ENCODE data around the gene TRPM3. TPM values are rescaled to one million over a fixed set of nuclear protein-coding genes. Genes with fewer than 3 reads are reported as not detected.

The TRPM3 gene
- total and polyA plus RNA-seq, 2 donors: 0.14 to 4.6 TPM

DNA sequence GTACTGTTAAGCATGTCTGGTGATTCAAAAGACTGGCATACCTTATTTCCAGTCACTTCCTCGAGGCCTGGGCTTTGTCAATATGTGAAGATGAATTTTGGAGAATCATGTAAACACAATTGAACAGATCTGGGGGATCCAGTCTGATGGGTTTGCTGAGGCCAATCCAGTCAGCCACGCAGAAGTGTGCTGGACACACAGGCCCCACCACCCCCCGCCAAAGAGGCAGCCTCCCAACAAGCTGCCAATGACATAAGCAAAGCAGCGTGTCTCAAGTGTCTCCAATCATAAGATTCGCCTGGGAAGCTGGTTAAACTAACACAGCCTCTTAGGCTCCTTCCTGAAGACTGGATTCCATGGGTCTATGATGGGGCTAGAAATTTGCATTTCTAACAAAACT lies 514.1 kb downstream of the TRPM3 start:
- H3K9me3 ChIP-seq (ENCODE audit: control insufficient read depth in 2 of 2, insufficient read depth in 1 of 2, low read length in 1 of 2): no peaks in the 10 kb centered on the region
- H3K27ac ChIP-seq (ENCODE audit: low read depth in 1 of 2, low read length in 1 of 2): no peak overlapping the region
- no peaks in the 10 kb centered on the region for H3K36me3 ChIP-seq (ENCODE audit: control insufficient read depth in 2 of 2, insufficient read depth in 2 of 2, low read length in 1 of 2)
- H3K4me1 ChIP-seq (ENCODE audit: control insufficient read depth in 2 of 2, insufficient read depth in 2 of 2, low read length in 2 of 2): no peaks in the 10 kb centered on the region
- no peak overlapping the region for H3K4me3 ChIP-seq (ENCODE audit: low read length in 2 of 2)
- no peak for DNase-seq (ENCODE audit: low read depth in 6 of 9, low spot score in 9 of 9)
- whole genome bisulfite sequencing: 94% methylated on average over 5 of the region's 5 CpGs
- no peaks in the 10 kb centered on the region for H3K27me3 ChIP-seq (ENCODE audit: control insufficient read depth in 2 of 2, insufficient read depth in 1 of 2, low read length in 1 of 2)

DNA sequence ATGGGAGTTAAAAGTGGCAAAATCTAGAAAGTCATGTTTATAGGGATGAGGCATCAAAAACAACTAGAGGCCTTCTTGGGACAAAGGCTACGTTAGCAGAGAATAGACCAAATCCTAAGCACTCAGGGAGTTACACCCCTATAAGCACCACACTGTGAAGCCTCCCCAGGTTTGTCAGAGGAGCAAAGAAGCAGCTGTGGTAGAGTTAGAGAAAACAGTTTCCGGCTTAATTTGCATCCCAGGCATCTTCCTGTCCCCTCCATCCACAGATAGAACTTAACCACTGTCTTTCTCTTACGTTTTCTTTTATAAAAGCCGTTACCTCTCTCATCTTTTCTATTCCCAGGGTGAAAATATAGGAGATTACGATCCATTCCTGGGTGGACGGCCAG lies 518.4 kb downstream of the TRPM3 start:
- Histone ChIP-seq H3K4me3 (ENCODE audit: low read length in 2 of 2) (no peak overlapping the region), H3K4me1 (ENCODE audit: control insufficient read depth in 2 of 2, insufficient read depth in 2 of 2, low read length in 2 of 2) (peaks cover 0 to 2% of the 10 kb centered on the region in 2 donors), H3K9me3 (ENCODE audit: control insufficient read depth in 2 of 2, insufficient read depth in 1 of 2, low read length in 1 of 2) (no peaks in the 10 kb centered on the region), H3K36me3 (ENCODE audit: control insufficient read depth in 2 of 2, insufficient read depth in 2 of 2, low read length in 1 of 2) (no peaks in the 10 kb centered on the region), H3K27me3 (ENCODE audit: control insufficient read depth in 2 of 2, insufficient read depth in 1 of 2, low read length in 1 of 2) (no peaks in the 10 kb centered on the region), H3K27ac (ENCODE audit: low read depth in 1 of 2, low read length in 1 of 2) (no peak overlapping the region)
- DNase-seq (ENCODE audit: low read depth in 6 of 9, low spot score in 9 of 9): no peak
- WGBS: 95% methylated on average over 6 of the region's 6 CpGs

DNA sequence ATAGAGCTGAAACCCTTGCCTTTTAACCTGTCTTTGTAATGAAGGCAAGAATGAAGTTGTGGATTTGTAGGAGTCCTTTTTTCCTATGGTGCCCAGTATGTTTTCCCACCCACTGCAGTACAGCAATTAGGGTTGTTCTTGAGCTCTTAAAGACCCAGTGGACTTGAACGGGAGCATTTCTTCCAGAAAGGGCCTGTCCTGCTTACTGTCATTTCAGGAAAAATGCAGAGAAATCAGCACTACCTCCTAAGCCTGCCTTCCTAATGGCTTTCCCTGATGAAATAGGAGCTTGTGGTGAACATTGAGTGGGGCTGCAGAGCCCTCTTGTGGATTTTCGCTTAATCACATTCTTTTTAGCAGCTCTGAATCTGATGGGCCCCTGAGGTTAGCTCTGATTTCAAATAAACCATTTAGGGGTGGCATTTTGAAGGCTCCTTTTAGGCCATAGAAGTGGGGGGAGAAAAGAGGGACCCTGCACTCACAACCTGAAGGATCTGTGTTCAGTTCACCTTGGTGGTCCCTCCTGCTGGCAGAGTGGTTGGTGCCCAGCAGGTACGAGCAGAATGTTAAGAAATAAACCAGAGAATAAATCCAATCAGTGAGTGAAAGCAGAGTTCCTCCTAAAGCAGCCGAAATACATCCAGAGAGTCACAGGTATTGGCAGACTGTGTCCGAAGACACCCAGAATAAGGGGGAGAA lies 519.0 kb downstream of the TRPM3 start:
- Histone ChIP-seq H3K27ac (ENCODE audit: low read depth in 1 of 2, low read length in 1 of 2) (no peak overlapping the region), H3K36me3 (ENCODE audit: control insufficient read depth in 2 of 2, insufficient read depth in 2 of 2, low read length in 1 of 2) (no peaks in the 10 kb centered on the region), H3K27me3 (ENCODE audit: control insufficient read depth in 2 of 2, insufficient read depth in 1 of 2, low read length in 1 of 2) (no peaks in the 10 kb centered on the region), H3K4me1 (ENCODE audit: control insufficient read depth in 2 of 2, insufficient read depth in 2 of 2, low read length in 2 of 2) (peaks cover 0 to 2% of the 10 kb centered on the region in 2 donors), H3K4me3 (ENCODE audit: low read length in 2 of 2) (no peak overlapping the region), H3K9me3 (ENCODE audit: control insufficient read depth in 2 of 2, insufficient read depth in 1 of 2, low read length in 1 of 2) (no peaks in the 10 kb centered on the region)
- WGBS: 56% methylated on average over 5 of the region's 5 CpGs
- peak in 8 of 9 donors; percentile 6 to 52 (median 13) for DNase-seq (ENCODE audit: low read depth in 6 of 9, low spot score in 9 of 9)

DNA sequence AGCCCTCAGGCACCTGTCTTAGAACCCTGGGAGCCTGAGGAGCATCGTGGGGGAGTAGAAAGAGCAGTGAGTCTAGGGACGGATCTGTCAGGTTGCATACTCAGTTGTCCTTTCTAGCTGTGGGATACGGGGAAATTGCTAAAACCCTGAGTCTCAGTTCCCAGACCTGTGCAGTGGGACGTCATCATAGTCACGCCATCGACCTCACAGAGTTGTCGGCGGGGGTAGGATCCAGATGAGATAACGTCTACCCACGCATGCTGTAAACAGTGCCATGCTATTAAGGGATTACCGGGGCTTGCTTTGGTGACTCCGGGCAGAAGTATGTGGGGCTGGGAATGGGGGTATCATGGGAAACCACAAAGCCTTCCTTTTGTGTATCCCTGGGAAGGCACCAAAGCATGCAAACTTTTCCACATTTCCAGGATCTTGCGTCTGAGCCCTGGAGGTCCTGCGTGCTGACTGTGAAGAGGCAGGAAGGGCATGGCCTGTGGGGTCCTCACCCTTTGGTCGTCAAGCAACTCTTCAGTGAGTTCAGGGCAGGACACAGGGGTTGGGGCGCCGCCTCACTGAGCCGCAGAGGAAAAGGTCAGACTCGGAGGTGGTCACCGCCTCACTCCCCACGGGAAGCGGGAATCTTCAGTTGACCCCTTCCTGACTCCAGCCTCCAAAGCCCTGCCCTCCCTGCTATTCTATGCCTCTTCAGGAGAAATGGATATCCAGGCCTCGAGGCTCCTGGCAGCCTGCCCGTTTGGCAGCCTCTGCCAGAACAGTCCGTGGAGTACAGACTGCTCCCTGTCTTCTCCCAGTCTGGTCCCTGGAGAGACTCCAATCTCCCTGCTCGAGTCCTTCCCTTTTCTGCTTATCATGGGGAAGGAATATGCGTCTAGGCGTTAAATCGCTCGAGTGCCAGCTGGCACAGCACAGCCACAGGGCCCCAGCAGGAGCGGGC lies 520.1 kb downstream of the TRPM3 start:
- 91% methylated on average over 31 of the region's 31 CpGs for WGBS
- Histone ChIP-seq H3K27ac (ENCODE audit: low read depth in 1 of 2, low read length in 1 of 2) (no peak overlapping the region), H3K9me3 (ENCODE audit: control insufficient read depth in 2 of 2, insufficient read depth in 1 of 2, low read length in 1 of 2) (no peaks in the 10 kb centered on the region), H3K4me1 (ENCODE audit: control insufficient read depth in 2 of 2, insufficient read depth in 2 of 2, low read length in 2 of 2) (peaks cover 0 to 2% of the 10 kb centered on the region in 2 donors), H3K36me3 (ENCODE audit: control insufficient read depth in 2 of 2, insufficient read depth in 2 of 2, low read length in 1 of 2) (no peaks in the 10 kb centered on the region), H3K27me3 (ENCODE audit: control insufficient read depth in 2 of 2, insufficient read depth in 1 of 2, low read length in 1 of 2) (no peaks in the 10 kb centered on the region), H3K4me3 (ENCODE audit: low read length in 2 of 2) (no peak overlapping the region)
- DNase-seq (ENCODE audit: low read depth in 6 of 9, low spot score in 9 of 9): peak in 1 of 9 donors; percentile 19

DNA sequence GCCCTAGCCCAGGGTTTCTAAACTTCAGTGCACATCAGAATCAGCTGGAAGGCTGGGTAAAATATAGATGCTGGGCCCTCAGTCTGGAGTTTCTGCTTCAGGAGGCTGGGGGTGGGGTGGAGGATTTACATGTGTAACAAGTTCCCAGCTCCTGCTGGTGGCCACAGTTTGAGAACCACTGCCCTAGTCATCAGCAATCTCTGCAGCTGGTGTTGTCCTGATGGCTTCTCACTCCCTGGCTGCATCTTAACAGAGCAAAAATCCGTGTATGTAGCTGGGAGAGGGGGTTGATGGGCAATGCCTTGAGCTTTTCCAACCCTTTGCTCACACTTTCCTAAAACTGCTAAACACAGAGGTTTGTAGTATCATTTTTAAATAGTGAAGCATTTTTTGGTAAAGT lies 520.9 kb downstream of the TRPM3 start:
- peaks cover 0 to 2% of the 10 kb centered on the region in 2 donors for H3K4me1 ChIP-seq (ENCODE audit: control insufficient read depth in 2 of 2, insufficient read depth in 2 of 2, low read length in 2 of 2)
- no peak for DNase-seq (ENCODE audit: low read depth in 6 of 9, low spot score in 9 of 9)
- no peaks in the 10 kb centered on the region for H3K27me3 ChIP-seq (ENCODE audit: control insufficient read depth in 2 of 2, insufficient read depth in 1 of 2, low read length in 1 of 2)
- H3K9me3 ChIP-seq (ENCODE audit: control insufficient read depth in 2 of 2, insufficient read depth in 1 of 2, low read length in 1 of 2): no peaks in the 10 kb centered on the region
- 76% methylated on average over 1 of the region's 1 CpG for WGBS
- H3K4me3 ChIP-seq (ENCODE audit: low read length in 2 of 2): no peak overlapping the region
- no peaks in the 10 kb centered on the region for H3K36me3 ChIP-seq (ENCODE audit: control insufficient read depth in 2 of 2, insufficient read depth in 2 of 2, low read length in 1 of 2)
- no peak overlapping the region for H3K27ac ChIP-seq (ENCODE audit: low read depth in 1 of 2, low read length in 1 of 2)

DNA sequence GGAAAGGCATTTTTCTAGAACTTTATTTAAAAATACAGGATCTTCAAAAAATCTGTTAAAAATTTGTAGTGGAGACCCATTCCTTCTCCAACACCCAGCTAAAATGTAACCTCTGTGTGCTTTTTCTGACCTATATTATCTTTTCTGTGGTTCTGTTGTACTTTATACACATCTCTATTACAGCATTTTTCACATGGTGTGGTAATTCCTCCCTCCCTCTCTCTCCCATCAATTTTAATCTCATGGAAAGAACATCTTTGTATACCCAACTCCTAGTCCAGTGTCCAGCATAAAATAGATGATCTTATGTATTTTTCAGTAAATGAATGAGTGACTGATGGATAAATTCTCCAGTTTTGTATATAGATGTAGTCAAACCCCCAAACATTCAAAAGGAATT lies 523.5 kb downstream of the TRPM3 start:
- Histone ChIP-seq H3K4me3 (ENCODE audit: low read length in 2 of 2) (no peak overlapping the region), H3K36me3 (ENCODE audit: control insufficient read depth in 2 of 2, insufficient read depth in 2 of 2, low read length in 1 of 2) (no peaks in the 10 kb centered on the region), H3K4me1 (ENCODE audit: control insufficient read depth in 2 of 2, insufficient read depth in 2 of 2, low read length in 2 of 2) (peaks cover 0 to 2% of the 10 kb centered on the region in 2 donors), H3K27ac (ENCODE audit: low read depth in 1 of 2, low read length in 1 of 2) (no peak overlapping the region), H3K27me3 (ENCODE audit: control insufficient read depth in 2 of 2, insufficient read depth in 1 of 2, low read length in 1 of 2) (no peaks in the 10 kb centered on the region), H3K9me3 (ENCODE audit: control insufficient read depth in 2 of 2, insufficient read depth in 1 of 2, low read length in 1 of 2) (no peaks in the 10 kb centered on the region)
- DNase-seq (ENCODE audit: low read depth in 6 of 9, low spot score in 9 of 9): no peak

DNA sequence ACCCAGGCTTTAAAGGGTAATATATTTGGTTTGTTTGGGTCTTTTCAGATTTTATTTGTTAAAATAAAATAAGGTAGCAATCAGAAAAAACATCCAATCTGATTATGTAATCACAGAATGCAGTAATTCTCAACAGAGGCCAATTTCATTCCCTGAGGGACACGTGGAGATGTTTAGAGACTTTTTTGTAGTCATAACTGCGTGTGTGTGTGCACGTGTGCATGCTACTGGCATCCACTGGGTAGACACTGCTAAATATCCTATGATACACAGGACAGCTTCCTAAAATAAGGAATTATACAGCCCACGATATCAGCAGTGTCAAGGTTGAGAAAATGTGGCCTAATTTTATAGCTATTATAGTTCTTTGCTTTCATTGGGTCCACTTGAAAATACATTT lies 526.2 kb downstream of the TRPM3 start:
- no peaks in the 10 kb centered on the region for H3K9me3 ChIP-seq (ENCODE audit: control insufficient read depth in 2 of 2, insufficient read depth in 1 of 2, low read length in 1 of 2)
- H3K36me3 ChIP-seq (ENCODE audit: control insufficient read depth in 2 of 2, insufficient read depth in 2 of 2, low read length in 1 of 2): no peaks in the 10 kb centered on the region
- H3K4me1 ChIP-seq (ENCODE audit: control insufficient read depth in 2 of 2, insufficient read depth in 2 of 2, low read length in 2 of 2): no peaks in the 10 kb centered on the region
- 96% methylated on average over 4 of the region's 4 CpGs for WGBS
- no peaks in the 10 kb centered on the region for H3K27me3 ChIP-seq (ENCODE audit: control insufficient read depth in 2 of 2, insufficient read depth in 1 of 2, low read length in 1 of 2)
- no peak for DNase-seq (ENCODE audit: low read depth in 6 of 9, low spot score in 9 of 9)
- no peak overlapping the region for H3K27ac ChIP-seq (ENCODE audit: low read depth in 1 of 2, low read length in 1 of 2)
- H3K4me3 ChIP-seq (ENCODE audit: low read length in 2 of 2): no peak overlapping the region

DNA sequence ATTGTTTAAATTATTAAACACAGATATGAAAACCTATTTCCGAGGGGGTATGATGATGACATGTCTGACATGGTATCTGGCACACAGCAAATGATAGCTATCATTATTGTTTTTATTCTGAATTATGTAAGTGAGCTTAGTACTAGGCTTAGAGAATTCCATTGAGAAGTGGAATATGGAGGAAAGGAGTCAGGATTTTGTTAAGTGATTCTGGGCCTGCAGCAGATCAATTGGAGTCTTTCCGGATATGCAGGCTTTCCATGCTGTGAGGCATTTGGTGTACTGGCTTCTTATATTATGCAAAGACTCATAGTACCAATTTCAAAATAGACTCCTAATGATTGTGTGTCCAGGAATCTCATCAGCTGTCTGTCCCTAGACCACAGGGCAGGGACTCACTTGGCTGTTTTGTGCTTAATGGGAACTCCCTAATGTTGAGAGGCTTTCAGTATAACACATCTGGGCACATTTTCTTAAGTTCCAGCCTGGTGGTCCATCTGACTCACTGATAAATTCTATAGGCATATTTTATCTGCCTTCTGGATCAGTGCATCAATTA lies 527.0 kb downstream of the TRPM3 start:
- no peak for DNase-seq (ENCODE audit: low read depth in 6 of 9, low spot score in 9 of 9)
- Histone ChIP-seq H3K4me1 (ENCODE audit: control insufficient read depth in 2 of 2, insufficient read depth in 2 of 2, low read length in 2 of 2) (no peaks in the 10 kb centered on the region), H3K9me3 (ENCODE audit: control insufficient read depth in 2 of 2, insufficient read depth in 1 of 2, low read length in 1 of 2) (no peaks in the 10 kb centered on the region), H3K27me3 (ENCODE audit: control insufficient read depth in 2 of 2, insufficient read depth in 1 of 2, low read length in 1 of 2) (no peaks in the 10 kb centered on the region), H3K36me3 (ENCODE audit: control insufficient read depth in 2 of 2, insufficient read depth in 2 of 2, low read length in 1 of 2) (no peaks in the 10 kb centered on the region), H3K4me3 (ENCODE audit: low read length in 2 of 2) (no peak overlapping the region), H3K27ac (ENCODE audit: low read depth in 1 of 2, low read length in 1 of 2) (no peak overlapping the region)
- WGBS: 98% methylated on average over 2 of the region's 2 CpGs

DNA sequence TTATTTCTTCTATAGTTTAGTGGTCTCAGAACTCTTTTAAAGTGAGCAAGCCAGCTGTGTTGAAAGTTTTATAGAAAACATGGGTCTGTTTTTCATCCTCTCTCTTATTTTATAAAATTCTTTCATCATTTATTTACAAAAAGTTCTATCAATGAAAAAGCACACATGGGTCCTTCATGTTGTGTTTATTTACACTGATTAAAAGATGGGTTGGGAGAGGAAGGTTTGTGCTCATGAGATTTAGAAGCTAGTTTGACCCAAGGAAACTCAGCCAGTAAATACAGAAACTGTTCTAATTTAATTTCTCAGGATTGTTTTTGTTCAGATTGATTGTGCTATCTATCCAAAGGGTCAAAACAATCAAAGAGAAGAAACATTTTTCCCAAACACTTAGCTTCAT lies 528.2 kb downstream of the TRPM3 start:
- Histone ChIP-seq H3K4me3 (ENCODE audit: low read length in 2 of 2) (no peak overlapping the region), H3K4me1 (ENCODE audit: control insufficient read depth in 2 of 2, insufficient read depth in 2 of 2, low read length in 2 of 2) (no peaks in the 10 kb centered on the region), H3K36me3 (ENCODE audit: control insufficient read depth in 2 of 2, insufficient read depth in 2 of 2, low read length in 1 of 2) (no peaks in the 10 kb centered on the region), H3K27ac (ENCODE audit: low read depth in 1 of 2, low read length in 1 of 2) (no peak overlapping the region), H3K9me3 (ENCODE audit: control insufficient read depth in 2 of 2, insufficient read depth in 1 of 2, low read length in 1 of 2) (no peaks in the 10 kb centered on the region), H3K27me3 (ENCODE audit: control insufficient read depth in 2 of 2, insufficient read depth in 1 of 2, low read length in 1 of 2) (no peaks in the 10 kb centered on the region)
- DNase-seq (ENCODE audit: low read depth in 6 of 9, low spot score in 9 of 9): no peak
